ENCODE data around the gene PHLPP1. TPM values are rescaled to one million over a fixed set of nuclear protein-coding genes. Genes with fewer than 3 reads are reported as not detected.

Gene PHLPP1
- total RNA-seq, 6 donors from 2014 or later, result 8.2 to 15.5 (median 13.2) TPM

DNA sequence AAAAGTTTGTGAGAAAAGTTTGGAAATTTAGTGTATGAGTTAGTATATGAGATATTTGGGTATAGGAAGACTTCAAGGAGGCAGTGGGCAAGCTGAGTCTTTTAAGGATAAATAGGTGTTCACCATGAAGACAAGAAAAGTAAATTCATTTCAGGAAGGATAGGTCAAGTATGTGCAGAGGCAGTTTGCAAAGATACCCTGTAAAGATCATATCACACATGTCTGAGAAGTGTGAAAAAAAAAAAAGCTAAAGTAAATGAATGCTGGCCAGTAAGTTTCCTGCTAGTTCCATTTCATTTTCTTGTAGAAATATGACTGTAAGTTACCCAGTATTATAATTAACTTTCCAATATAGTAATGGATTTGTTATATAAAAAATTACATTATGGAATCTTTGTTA is 131.0 kb downstream of the PHLPP1 start:
- no peak overlapping the region for H3K27ac ChIP-seq
- H3K27me3 ChIP-seq, result no peaks in the 10 kb centered on the region
- H3K9me3 ChIP-seq, result no peaks in the 10 kb centered on the region
- DNase-seq, result no peak
- TF ChIP-seq POLR2AphosphoS5 (IDR thresholded peaks at IDR 0.05) (no peak), EP300 (IDR thresholded peaks at IDR 0.05) (no peak), POLR2A (IDR thresholded peaks at IDR 0.05) (no peak)
- TF ChIP-seq, protein P1, sequence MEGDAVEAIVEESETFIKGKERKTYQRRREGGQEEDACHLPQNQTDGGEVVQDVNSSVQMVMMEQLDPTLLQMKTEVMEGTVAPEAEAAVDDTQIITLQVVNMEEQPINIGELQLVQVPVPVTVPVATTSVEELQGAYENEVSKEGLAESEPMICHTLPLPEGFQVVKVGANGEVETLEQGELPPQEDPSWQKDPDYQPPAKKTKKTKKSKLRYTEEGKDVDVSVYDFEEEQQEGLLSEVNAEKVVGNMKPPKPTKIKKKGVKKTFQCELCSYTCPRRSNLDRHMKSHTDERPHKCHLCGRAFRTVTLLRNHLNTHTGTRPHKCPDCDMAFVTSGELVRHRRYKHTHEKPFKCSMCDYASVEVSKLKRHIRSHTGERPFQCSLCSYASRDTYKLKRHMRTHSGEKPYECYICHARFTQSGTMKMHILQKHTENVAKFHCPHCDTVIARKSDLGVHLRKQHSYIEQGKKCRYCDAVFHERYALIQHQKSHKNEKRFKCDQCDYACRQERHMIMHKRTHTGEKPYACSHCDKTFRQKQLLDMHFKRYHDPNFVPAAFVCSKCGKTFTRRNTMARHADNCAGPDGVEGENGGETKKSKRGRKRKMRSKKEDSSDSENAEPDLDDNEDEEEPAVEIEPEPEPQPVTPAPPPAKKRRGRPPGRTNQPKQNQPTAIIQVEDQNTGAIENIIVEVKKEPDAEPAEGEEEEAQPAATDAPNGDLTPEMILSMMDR (IDR thresholded peaks at IDR 0.05), result no peak
- ATAC-seq (ENCODE audit: low FRiP score in 2 of 2), result no peak
- H3K4me1 ChIP-seq, result peaks cover 0 to 7% (median 3%) of the 10 kb centered on the region in 4 donors
- no peaks in the 10 kb centered on the region for H3K36me3 ChIP-seq
- H3K4me3 ChIP-seq, result no peak overlapping the region

DNA sequence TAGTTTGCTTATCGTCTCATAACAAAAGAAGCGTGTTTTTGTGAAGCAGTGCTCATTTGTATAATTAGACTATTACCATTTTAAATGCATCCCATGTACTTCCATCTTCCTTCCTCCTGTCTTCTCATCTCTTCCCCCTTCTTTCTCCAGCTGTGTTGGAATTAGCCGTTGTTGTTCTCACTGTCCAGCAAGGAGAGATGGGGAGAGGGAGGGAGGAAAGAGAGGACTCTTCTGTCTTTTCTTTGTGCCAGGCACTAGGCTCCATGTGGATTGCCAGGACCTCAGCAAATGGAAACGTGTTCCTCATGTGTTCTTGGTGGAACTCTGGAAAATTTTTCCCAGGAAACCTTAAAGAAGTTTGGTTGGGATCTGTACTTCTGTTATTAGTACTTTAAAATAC is 131.7 kb downstream of the PHLPP1 start:
- no peak for ATAC-seq (ENCODE audit: low FRiP score in 2 of 2)
- WGBS, 2 donors, result 69 to 76% methylated on average over 4 of the region's 4 CpGs

DNA sequence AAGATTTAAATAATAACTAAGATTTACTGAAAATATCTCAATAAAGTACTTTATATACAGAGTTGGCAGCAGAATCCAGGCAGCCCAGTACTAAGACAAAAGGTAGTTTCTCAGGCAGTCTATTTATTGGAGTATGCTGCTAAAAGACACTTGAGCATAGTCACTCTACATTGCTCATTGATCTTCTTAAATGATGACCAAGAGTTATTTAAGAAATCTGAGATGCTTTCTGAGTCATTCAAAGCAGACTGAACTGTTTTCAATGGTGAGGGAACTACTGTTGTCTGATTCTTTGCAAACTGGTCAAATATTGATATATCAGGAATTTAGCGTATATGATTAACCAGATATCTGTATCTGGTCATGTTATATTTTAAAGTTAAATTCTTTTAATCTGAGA is 133.6 kb downstream of the PHLPP1 start:
- WGBS, 2 donors, result 96 to 100% methylated on average over 1 of the region's 1 CpG
- H3K27me3 ChIP-seq, result no peaks in the 10 kb centered on the region
- no peak for ATAC-seq (ENCODE audit: low FRiP score in 2 of 2)
- H3K9me3 ChIP-seq, result no peaks in the 10 kb centered on the region
- no peak overlapping the region for H3K27ac ChIP-seq
- TF ChIP-seq EP300 (IDR thresholded peaks at IDR 0.05) (no peak), POLR2AphosphoS5 (IDR thresholded peaks at IDR 0.05) (no peak), POLR2A (IDR thresholded peaks at IDR 0.05) (no peak)
- TF ChIP-seq, protein P1 (IDR thresholded peaks at IDR 0.05), result no peak
- H3K4me1 ChIP-seq, result peaks cover 0 to 8% (median 4%) of the 10 kb centered on the region in 4 donors
- no peak overlapping the region for H3K4me3 ChIP-seq
- DNase-seq, result no peak
- no peaks in the 10 kb centered on the region for H3K36me3 ChIP-seq

More for the DNA sequence above, 131.7 kb downstream of the PHLPP1 start:
- Histone ChIP-seq H3K27ac (no peak overlapping the region), H3K4me3 (no peak overlapping the region), H3K36me3 (no peaks in the 10 kb centered on the region), H3K4me1 (peaks cover 0 to 8% (median 4%) of the 10 kb centered on the region in 4 donors), H3K27me3 (no peaks in the 10 kb centered on the region), H3K9me3 (no peaks in the 10 kb centered on the region)
- DNase-seq, result no peak
- TF ChIP-seq, protein P1 (IDR thresholded peaks at IDR 0.05), result no peak
- TF ChIP-seq POLR2AphosphoS5 (IDR thresholded peaks at IDR 0.05) (no peak), EP300 (IDR thresholded peaks at IDR 0.05) (no peak), POLR2A (IDR thresholded peaks at IDR 0.05) (no peak)

DNA sequence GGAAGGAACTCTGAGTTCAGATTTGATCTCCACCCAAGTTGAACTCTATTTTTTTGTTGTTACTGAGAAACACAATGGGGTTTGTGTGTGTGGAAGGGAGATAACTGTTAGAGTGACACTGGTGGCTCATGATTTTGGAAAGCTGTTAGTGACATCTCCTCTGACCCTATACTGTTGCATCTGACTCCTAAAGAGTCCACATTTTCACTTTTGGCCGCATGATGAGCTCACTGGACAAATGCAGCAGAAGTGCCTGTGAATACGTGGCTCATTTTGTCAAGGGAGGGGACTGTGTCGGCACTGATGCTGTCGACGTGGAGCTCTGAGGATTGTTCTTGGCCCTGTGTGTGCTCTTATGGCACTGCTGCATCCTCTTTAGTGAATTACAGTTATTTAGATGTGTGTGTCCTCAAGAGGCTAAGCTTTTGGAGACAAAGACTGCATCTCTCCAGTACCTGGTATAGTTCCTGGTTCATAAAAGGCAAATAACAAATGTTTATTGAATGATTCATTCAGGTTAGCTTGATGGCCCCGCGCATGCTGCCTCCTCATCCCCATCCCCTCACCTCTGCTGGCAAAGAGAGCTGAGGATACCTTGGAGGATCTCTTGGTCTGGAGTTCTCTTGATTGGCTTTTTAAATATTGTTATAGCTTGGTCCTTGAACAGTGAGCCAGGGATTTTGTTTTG is 135.4 kb downstream of the PHLPP1 start:
- no peaks in the 10 kb centered on the region for H3K27me3 ChIP-seq
- DNase-seq, result no peak
- H3K9me3 ChIP-seq, result no peaks in the 10 kb centered on the region
- ATAC-seq (ENCODE audit: low FRiP score in 2 of 2), result peak; percentile 19 to 44
- peak overlapping the region in 3 of 4 donors; percentile 43 to 61 (median 45) for H3K27ac ChIP-seq
- peaks cover 0 to 8% (median 4%) of the 10 kb centered on the region in 4 donors for H3K4me1 ChIP-seq
- WGBS, 2 donors, result 79 to 81% methylated on average over 4 to 7 of the region's 7 CpGs
- no peak overlapping the region for H3K4me3 ChIP-seq
- TF ChIP-seq POLR2A (IDR thresholded peaks at IDR 0.05) (no peak), POLR2AphosphoS5 (IDR thresholded peaks at IDR 0.05) (peak in 1 of 2 donors; percentile 22), EP300 (IDR thresholded peaks at IDR 0.05) (peak in 2 of 4 donors; percentile 14 to 30)
- TF ChIP-seq, protein P1 (IDR thresholded peaks at IDR 0.05), result no peak
- no peaks in the 10 kb centered on the region for H3K36me3 ChIP-seq

DNA sequence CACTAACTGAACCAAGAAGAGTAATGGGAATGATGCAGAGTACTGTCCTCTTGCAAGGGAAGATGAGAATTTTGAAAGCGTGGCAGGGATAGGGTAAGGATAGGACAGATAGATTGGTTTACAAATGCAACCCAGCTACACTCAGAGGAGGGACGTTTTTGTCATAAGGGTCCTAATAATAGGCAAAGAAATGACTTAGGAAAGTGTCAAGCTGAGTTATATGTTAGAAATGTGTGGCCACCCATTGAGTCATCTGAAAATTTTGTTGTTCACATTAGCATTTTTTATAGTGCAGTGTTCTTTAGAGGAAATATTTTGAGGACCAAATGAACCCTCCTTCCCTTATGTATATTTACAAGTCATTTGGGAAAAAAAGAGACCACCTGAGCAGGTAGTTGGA is 137.5 kb downstream of the PHLPP1 start:
- no peaks in the 10 kb centered on the region for H3K9me3 ChIP-seq
- peaks cover 0 to 13% (median 4%) of the 10 kb centered on the region in 4 donors for H3K4me1 ChIP-seq
- H3K27me3 ChIP-seq, result no peaks in the 10 kb centered on the region
- no peak overlapping the region for H3K27ac ChIP-seq
- TF ChIP-seq EP300 (IDR thresholded peaks at IDR 0.05), result no peak
- TF ChIP-seq, protein P1 (IDR thresholded peaks at IDR 0.05), result no peak
- TF ChIP-seq POLR2AphosphoS5 (IDR thresholded peaks at IDR 0.05), result no peak
- no peak for TF ChIP-seq POLR2A (IDR thresholded peaks at IDR 0.05)
- ATAC-seq (ENCODE audit: low FRiP score in 2 of 2) (no peak), DNase-seq (no peak)
- no peak overlapping the region for H3K4me3 ChIP-seq
- H3K36me3 ChIP-seq, result no peaks in the 10 kb centered on the region
- WGBS, 2 donors, result 77 to 81% methylated on average over 2 of the region's 2 CpGs

Data from upper lobe of left lung (tissue), 6 donors.